Astrocyte of the spinal cord (primary cell): ENCODE measurements around the gene CORO6.

Experiments
- DNase-seq: peaks from one replicate; pipeline ENCODE4 v3.0.0; 2011; ENCODE audit warnings: low read depth, low spot score
- H3K4me3 ChIP-seq: 2 replicates; pipeline ENCODE4 v1.5.1; 2011; ENCODE audit warnings: low read depth, mild to moderate bottlenecking, low read length, moderate library complexity
- CTCF ChIP-seq: IDR thresholded peaks from 2 replicates; pipeline ENCODE4 v1.5.1; 2012; ENCODE audit warnings: low read depth, mild to moderate bottlenecking, low read length, inconsistent platforms
- in situ Hi-C: cut with HindIII; loops from 2 replicates; pipeline ENCODE4 v1.10.0; 2017; ENCODE audit warnings: low sequenced_read_pairs

Gene CORO6

GRCh38 chr17:29592850-29593551 is 29.7 kb downstream of the CORO6 start, which contains the start of gene ANKRD13B:
ANKRD13B (plus strand) TSS chr17:29593132; CDS start chr17:29593622, 490 bp downstream.
- peak within 1 kb of the TSS; percentile 54 for H3K4me3 ChIP-seq
- in situ Hi-C loops: no loop called here
- no peak for DNase-seq
- TF ChIP-seq CTCF: no peak

- peak; percentile 98 for TF ChIP-seq CTCF
- H3K4me3 ChIP-seq: peak overlapping the region; percentile 34
- peak; percentile 87 for DNase-seq
- in situ Hi-C loops: no loop called here
Measured at GRCh38 chr17:29591737-29592608, 30.7 kb downstream of the CORO6 start.

GRCh38 chr17:29591146-29591736 is 31.5 kb downstream of the CORO6 start:
- in situ Hi-C loops: no loop called here
- no peak for DNase-seq
- TF ChIP-seq CTCF: no peak
- H3K4me3 ChIP-seq: peak overlapping the region; percentile 34

DNA sequence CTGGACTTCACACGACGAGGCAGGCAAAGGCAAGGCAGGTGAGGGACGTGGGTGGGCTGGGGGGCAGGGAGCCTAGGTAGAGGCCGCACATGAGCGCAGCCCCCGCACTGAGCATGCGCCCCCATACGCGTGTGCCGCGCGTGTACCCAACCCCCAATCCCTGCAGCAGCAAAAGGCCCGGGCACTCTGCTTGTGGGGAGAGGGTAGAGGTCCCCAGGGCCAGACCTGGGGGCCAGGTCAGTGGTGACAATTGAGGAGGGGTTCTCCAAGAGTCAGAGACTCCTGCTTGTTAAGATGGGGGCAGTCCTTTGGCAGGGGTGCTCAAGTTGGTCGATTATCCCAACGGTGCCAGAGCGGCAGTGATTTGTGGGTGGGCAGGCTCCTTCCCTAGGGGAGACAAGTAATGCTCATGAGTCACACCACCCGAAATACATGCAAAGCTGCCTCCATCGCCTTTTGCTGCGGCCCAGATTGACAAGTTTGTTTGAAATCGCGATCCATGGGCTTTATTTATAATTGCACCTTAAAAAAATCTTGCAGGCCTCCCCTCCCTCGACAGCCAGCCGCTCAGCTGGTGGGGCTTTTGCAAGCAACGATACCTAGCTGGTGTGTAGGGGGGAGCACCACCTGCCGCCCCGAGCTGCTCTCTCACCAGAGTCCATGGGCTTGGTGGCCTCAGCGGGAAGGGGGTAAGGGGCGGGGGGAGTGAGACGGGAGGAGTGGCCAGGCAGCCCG is 32.1 kb downstream of the CORO6 start:
- peak; percentile 53 for DNase-seq
- in situ Hi-C loops: no loop called here
- TF ChIP-seq CTCF: no peak
- peak overlapping the region; percentile 34 for H3K4me3 ChIP-seq

- DNase-seq: peak; percentile 82
- peak within 1 kb of the TSS; percentile 76 for H3K4me3 ChIP-seq
- in situ Hi-C loops: no loop called here
- no peak for TF ChIP-seq CTCF
Measured at GRCh38 chr17:29589524-29590410, 32.9 kb downstream of the CORO6 start, which contains the start of gene GIT1. GIT1 (minus strand) TSS chr17:29589648; CDS start chr17:29589378, 270 bp downstream.
